K562 (cell line): ENCODE measurements around the gene GLRA1. TPM values are rescaled to one million over a fixed set of nuclear protein-coding genes. Genes with fewer than 3 reads are reported as not detected.

ENCODE experiments used
- ATAC-seq: fragments of 200-7000 bp; cut with Tn5 transposase; 3 replicates; pipeline ENCODE4 v1.9.1; 2020; ENCODE audit warnings: moderate library complexity
- BruUV-seq: library from RNA; stranded (reverse); fragments of 400-500 nt; replicated peaks from 2 replicates; lab custom pipeline; 2021; lab: Mats Ljungman, UMichigan
- CTCF ChIA-PET: fragments of 300-600 bp; formaldehyde crosslinking; extraction: SDS; loops from one replicate; lab custom pipeline; 2021; ENCODE audit warnings: low intra/inter-chr PET ratio; lab: Yijun Ruan, JAX
- POLR2A ChIA-PET: fragments of 300-600, 350-650 bp; sonication (Branson Sonifier 250); formaldehyde crosslinking; extraction: SDS; loops from one replicate; lab custom pipeline; 2021; ENCODE audit warnings: antibody characterized with exemption, inconsistent platforms; lab: Yijun Ruan, JAX
- DNase-seq, 4 experiments: peaks; one replicate each; pipeline versions ENCODE4 v3.0.0 to v3.0.0-alpha.2; 2011 to 2018; ENCODE audit warnings: low spot score in 3 of 4, mixed read lengths in 3 of 4; ENCODE audit errors: extremely low read depth in 1 of 4
- FAIRE-seq: peaks from 2 replicates; lab custom pipeline; 2011; peaks lifted over from hg19 to GRCh38; lab: Jason Lieb, UNC
- H2AFZ ChIP-seq: 2 replicates; pipeline ENCODE4 v1.6.0; 2011; ENCODE audit warnings: low read depth, low read length, control low read depth, inconsistent platforms
- H3K27ac ChIP-seq: fragments of 200-600 bp; 3 replicates; pipeline ENCODE4 v1.8.0; 2011; ENCODE audit warnings: low read depth, mild to moderate bottlenecking, control low read depth, inconsistent platforms, low read length, moderate library complexity, mixed read lengths; ENCODE audit errors: extremely low read depth
- H3K27me3 ChIP-seq, 2 experiments: fragments of 300-600 bp in 1 of 2; 2 replicates in 1 of 2; 3 replicates in 1 of 2; pipeline versions ENCODE4 v1.6.0 to v1.8.0; 2011; ENCODE audit warnings: inconsistent platforms in 2 of 2, low read length in 2 of 2, mild to moderate bottlenecking in 1 of 2, mixed read lengths in 1 of 2, moderate library complexity in 1 of 2; ENCODE audit not compliant: control insufficient read depth in 2 of 2, insufficient read depth in 2 of 2
- H3K36me3 ChIP-seq: fragments of 300-600 bp; 3 replicates; pipeline ENCODE4 v1.8.0; 2011; ENCODE audit warnings: mild to moderate bottlenecking, low read length, inconsistent platforms; ENCODE audit not compliant: control insufficient read depth, insufficient read depth
- H3K4me1 ChIP-seq, 2 experiments: fragments of 200-600 bp in 1 of 2; replicated peaks in 1 of 2; 2 replicates in 1 of 2; 3 replicates in 1 of 2; pipeline versions ENCODE4 v1.5.1 to v1.8.0; 2011; ENCODE audit warnings: inconsistent platforms in 2 of 2, low read length in 2 of 2, mild to moderate bottlenecking in 1 of 2, mixed read lengths in 1 of 2, moderate library complexity in 1 of 2; ENCODE audit not compliant: control insufficient read depth in 2 of 2, insufficient read depth in 2 of 2
- H3K4me2 ChIP-seq: 2 replicates; pipeline ENCODE4 v1.6.1; 2011; ENCODE audit warnings: low read length, control low read depth, inconsistent platforms, mixed read lengths; ENCODE audit not compliant: insufficient read depth
- H3K4me3 ChIP-seq: fragments of 200-600 bp; sonication (generic), shearing (Covaris generic); 2 replicates; pipeline ENCODE4 v1.5.1; 2016; ENCODE audit warnings: control low read depth, inconsistent platforms
- H3K79me2 ChIP-seq: fragments of 200-600 bp; 3 replicates; pipeline ENCODE4 v1.8.0; 2011; ENCODE audit warnings: low read length, inconsistent platforms; ENCODE audit not compliant: control insufficient read depth, insufficient read depth
- H3K9ac ChIP-seq, 2 experiments: 2 replicates each; pipeline versions ENCODE4 v1.6.0 to v1.6.1; 2011; ENCODE audit warnings: low read depth in 2 of 2, low read length in 2 of 2, control low read depth in 1 of 2, inconsistent platforms in 1 of 2, mild to moderate bottlenecking in 1 of 2, mixed read lengths in 1 of 2; ENCODE audit not compliant: insufficient read depth in 1 of 2
- H3K9me1 ChIP-seq: one replicate; pipeline ENCODE4 v1.6.0; 2011; ENCODE audit warnings: inconsistent platforms, mild to moderate bottlenecking, low read length, moderate library complexity; ENCODE audit not compliant: control insufficient read depth, insufficient read depth
- H3K9me3 ChIP-seq: replicated peaks from 2 replicates; pipeline ENCODE4 v1.5.1; 2011; ENCODE audit warnings: low read depth, low read length, inconsistent platforms; ENCODE audit not compliant: control insufficient read depth, insufficient read depth
- H4K20me1 ChIP-seq: replicated peaks from 2 replicates; pipeline ENCODE4 v1.6.1; 2011; ENCODE audit warnings: low read length, inconsistent platforms, mixed read lengths; ENCODE audit not compliant: control insufficient read depth, insufficient read depth
- BCL6 ChIP-seq: fragments of 250-450 bp; sonication (Bioruptor Pico); IDR thresholded peaks from 2 replicates; pipeline ENCODE4 v1.4.0; 2020
- CHD1 ChIP-seq: fragments of 200-600 bp; sonication (generic); IDR thresholded peaks from one replicate; pipeline ENCODE4 v1.6.1; 2012; ENCODE audit warnings: mild to moderate bottlenecking, moderate library complexity, low read length, inconsistent platforms
- DMBX1 ChIP-seq: fragments of 250-450 bp; sonication (Bioruptor Pico); IDR thresholded peaks from 2 replicates; pipeline ENCODE4 v1.8.0; 2022; ENCODE audit warnings: inconsistent platforms, mild to moderate bottlenecking, moderate library complexity, borderline replicate concordance
- FOXK2 ChIP-seq, 2 experiments: fragments of 450-650 bp; IDR thresholded peaks in 1 of 2; conservative IDR thresholded peaks in 1 of 2; 2 replicates each; pipeline ENCODE4 v1.6.1; 2016; ENCODE audit warnings: low read depth in 2 of 2, mild to moderate bottlenecking in 1 of 2
- HIVEP1 ChIP-seq: fragments of 250-450 bp; sonication (Bioruptor Pico); IDR thresholded peaks from 2 replicates; pipeline ENCODE4 v1.4.0; 2020; ENCODE audit warnings: mild to moderate bottlenecking
- MAFF ChIP-seq: IDR thresholded peaks from 2 replicates; pipeline ENCODE4 v1.6.1; 2012; ENCODE audit warnings: low read length, improper control_type of control experiment
- TBL1XR1 ChIP-seq, 2 experiments: IDR thresholded peaks; 2 replicates each; pipeline ENCODE4 v1.6.1; 2012; ENCODE audit warnings: improper control_type of control experiment in 2 of 2, low read length in 2 of 2, mild to moderate bottlenecking in 1 of 2
- TCF3 ChIP-seq: sonication (generic); formaldehyde crosslinking; IDR thresholded peaks from 2 replicates; pipeline ENCODE4 v1.4.0; 2020; ENCODE audit warnings: mild to moderate bottlenecking, missing genetic modification reagents
- XRCC5 ChIP-seq: fragments of 200-400 bp; formaldehyde crosslinking; IDR thresholded peaks from 2 replicates; pipeline ENCODE4 v1.6.1; 2017; ENCODE audit warnings: low read depth, mild to moderate bottlenecking, low read length
- ZNF143 ChIP-seq: sonication (generic); formaldehyde crosslinking; IDR thresholded peaks from 2 replicates; pipeline ENCODE4 v1.9.0; 2022; ENCODE audit warnings: mild to moderate bottlenecking, missing genetic modification reagents
- WGBS: fragments of 100-300 bp; shearing (Covaris generic); methylation state at CpG from one replicate; pipeline ENCODE4 v1.1.6; 2016; ENCODE audit warnings: low coverage, mixed read lengths; ENCODE audit not compliant: insufficient coverage; ENCODE audit errors: missing lambda C conversion rate; 5-methylcytosine and 5-hydroxymethylcytosine counted together
- in situ Hi-C: fragments of 300-500 bp; cut with MboI; formaldehyde crosslinking; loops from 4 replicates; pipeline ENCODE4 v1.15.0; 2018; ENCODE audit warnings: inconsistent platforms, mixed read lengths
- intact Hi-C: fragments of 100-400 bp; cut with micrococcal nuclease; formaldehyde crosslinking; loops from 2 replicates; pipeline ENCODE4 v1.14.2; 2022
- polyA plus RNA-seq, 8 experiments: library from polyadenylated mRNA; depleted of rRNA in 4 of 8; stranded (reverse) in 5 of 8; unstranded in 3 of 8; fragments of >200 nt; fragmentation: Nextera tagmentation in 2 of 8; fragmentation: Illumina TruSeq in 1 of 8; extraction: Ambion mirVana in 2 of 8; extraction: Trizol in 1 of 8; gene quantifications; 2 replicates each; pipeline versions ENCODE4 v1.2.1 to v1.2.3, GENCODE V29; 2011 to 2014; ENCODE audit warnings: inconsistent platforms in 1 of 8, missing spikeins in 1 of 8
- total RNA-seq, 7 experiments: library from RNA; depleted of rRNA in 6 of 7; stranded (reverse); fragments of >200 nt in 6 of 7; fragmentation: Illumina TruSeq in 2 of 7; extraction: Trizol in 2 of 7; gene quantifications; 2 replicates each; pipeline versions ENCODE4 v1.2.1 to v1.2.3, GENCODE V29; 2011 to 2021; ENCODE audit warnings: low replicate concordance in 1 of 7
- TF ChIP-seq, protein P1 (sequence below): fragments of 250-450 bp; sonication (Bioruptor Pico); IDR thresholded peaks from 2 replicates; pipeline ENCODE4 v1.8.0; 2022; ENCODE audit warnings: moderate library complexity, mild to moderate bottlenecking, inconsistent platforms
- TF ChIP-seq, protein P2 (sequence below): fragments of 250-450 bp; sonication (Bioruptor Pico); IDR thresholded peaks from 2 replicates; pipeline ENCODE4 v1.4.0; 2020
- TF ChIP-seq, protein P3 (sequence below): fragments of 250-450 bp; sonication (Bioruptor Pico); IDR thresholded peaks from 2 replicates; pipeline ENCODE4 v1.9.0; 2021; ENCODE audit warnings: mild to moderate bottlenecking, inconsistent platforms

GLRA1 gene
- total and polyA plus RNA-seq, 9 of the 15 experiments (the other 6 are each of a cell fraction or from before 2014, with no cell fraction given), result not detected

DNA sequence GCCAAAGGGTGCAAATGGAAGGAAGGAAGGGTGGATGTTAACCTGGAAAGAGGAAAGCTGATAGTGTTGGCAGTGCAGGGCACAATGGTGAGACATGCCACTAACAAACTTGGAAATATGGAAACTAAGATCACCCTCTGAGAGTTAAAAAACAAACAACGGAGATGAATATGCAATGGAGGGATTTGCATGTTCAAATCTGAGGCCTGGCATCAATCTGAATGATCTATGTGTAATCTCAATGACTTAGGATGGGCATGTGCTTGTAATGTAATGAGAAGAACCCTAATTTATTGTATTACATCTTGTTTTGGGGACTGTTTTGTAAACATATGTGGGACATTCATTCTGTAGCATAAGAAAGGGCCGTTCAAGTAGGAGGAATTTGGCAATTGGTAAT lies 54.4 kb downstream of the GLRA1 start:
- Histone ChIP-seq H3K9me1 (no peaks in the 10 kb centered on the region), H3K27me3 (no peaks in the 10 kb centered on the region; a peak in 1 of 5 replicates), H3K4me1 (no peaks in the 10 kb centered on the region), H4K20me1 (no peaks in the 10 kb centered on the region), H3K4me3 (no peak overlapping the region), H3K79me2 (no peaks in the 10 kb centered on the region), H3K27ac (no peak overlapping the region), H3K9me3 (no peaks in the 10 kb centered on the region), H2AFZ (no peak overlapping the region), H3K36me3 (no peaks in the 10 kb centered on the region), H3K9ac (no peak overlapping the region), H3K4me2 (no peak overlapping the region)
- TF ChIP-seq XRCC5, result no peak
- intact Hi-C loops (no loop called here), in situ Hi-C loops (no loop called here)
- BruUV-seq, result no TSS peak
- POLR2A ChIA-PET, result no interaction called here
- WGBS, result 3% methylated on average over 2 of the region's 2 CpGs
- DNase-seq (no peak), FAIRE-seq (no peak), ATAC-seq (no peak)
- CTCF ChIA-PET, result no interaction called here

DNA sequence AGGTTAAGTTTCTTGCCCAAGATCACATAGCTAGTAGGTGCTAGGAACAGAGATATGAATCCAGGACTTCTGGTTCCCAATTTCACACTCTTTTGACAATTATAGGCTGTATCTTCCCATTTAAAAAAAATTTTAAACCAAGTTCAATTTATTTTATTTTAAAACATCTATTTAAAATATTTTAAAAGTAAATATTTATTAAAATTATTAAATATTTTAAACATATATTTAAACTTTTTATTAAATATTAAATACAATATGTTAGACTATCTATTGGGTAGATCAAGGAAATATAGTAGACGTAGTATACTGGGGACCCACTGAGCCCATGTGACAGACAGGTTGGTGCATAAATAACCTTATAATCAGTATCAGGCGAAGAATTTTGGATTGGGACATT lies 54.8 kb downstream of the GLRA1 start:
- Histone ChIP-seq H3K4me1 (no peaks in the 10 kb centered on the region), H2AFZ (no peak overlapping the region), H3K9ac (no peak overlapping the region), H3K27ac (no peak overlapping the region), H3K4me2 (no peak overlapping the region), H3K36me3 (no peaks in the 10 kb centered on the region), H4K20me1 (no peaks in the 10 kb centered on the region), H3K9me3 (no peaks in the 10 kb centered on the region), H3K79me2 (no peaks in the 10 kb centered on the region), H3K4me3 (no peak overlapping the region), H3K27me3 (no peaks in the 10 kb centered on the region; a peak in 1 of 5 replicates), H3K9me1 (no peaks in the 10 kb centered on the region)
- POLR2A ChIA-PET, result no interaction called here
- FAIRE-seq (no peak), DNase-seq (no peak), ATAC-seq (no peak)
- intact Hi-C loops, result no loop called here
- WGBS, result 0% methylated on average over 2 of the region's 2 CpGs
- BruUV-seq, result no TSS peak
- in situ Hi-C loops, result no loop called here
- CTCF ChIA-PET, result no interaction called here
- TF ChIP-seq HIVEP1 (CRISPR knock-in tag) (no peak), ZNF143 (CRISPR knock-in tag) (no peak), DMBX1 (CRISPR knock-in tag) (no peak), BCL6 (CRISPR knock-in tag) (no peak), FOXK2 (conservative IDR thresholded peaks at IDR 0.05 in 1 of 2, IDR thresholded peaks at IDR 0.05 in 1 of 2; ENCODE audit: low read depth in 2 of 2) (no peak), TCF3 (CRISPR knock-in tag) (no peak), CHD1 (no peak), TBL1XR1 (IDR thresholded peaks at IDR 0.05; ENCODE audit: low read length in 2 of 2) (no peak), MAFF (no peak)
- TF ChIP-seq, protein P1, sequence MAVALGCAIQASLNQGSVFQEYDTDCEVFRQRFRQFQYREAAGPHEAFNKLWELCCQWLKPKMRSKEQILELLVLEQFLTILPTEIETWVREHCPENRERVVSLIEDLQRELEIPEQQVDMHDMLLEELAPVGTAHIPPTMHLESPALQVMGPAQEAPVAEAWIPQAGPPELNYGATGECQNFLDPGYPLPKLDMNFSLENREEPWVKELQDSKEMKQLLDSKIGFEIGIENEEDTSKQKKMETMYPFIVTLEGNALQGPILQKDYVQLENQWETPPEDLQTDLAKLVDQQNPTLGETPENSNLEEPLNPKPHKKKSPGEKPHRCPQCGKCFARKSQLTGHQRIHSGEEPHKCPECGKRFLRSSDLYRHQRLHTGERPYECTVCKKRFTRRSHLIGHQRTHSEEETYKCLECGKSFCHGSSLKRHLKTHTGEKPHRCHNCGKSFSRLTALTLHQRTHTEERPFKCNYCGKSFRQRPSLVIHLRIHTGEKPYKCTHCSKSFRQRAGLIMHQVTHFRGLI (CRISPR knock-in tag), result no peak
- TF ChIP-seq, protein P2, sequence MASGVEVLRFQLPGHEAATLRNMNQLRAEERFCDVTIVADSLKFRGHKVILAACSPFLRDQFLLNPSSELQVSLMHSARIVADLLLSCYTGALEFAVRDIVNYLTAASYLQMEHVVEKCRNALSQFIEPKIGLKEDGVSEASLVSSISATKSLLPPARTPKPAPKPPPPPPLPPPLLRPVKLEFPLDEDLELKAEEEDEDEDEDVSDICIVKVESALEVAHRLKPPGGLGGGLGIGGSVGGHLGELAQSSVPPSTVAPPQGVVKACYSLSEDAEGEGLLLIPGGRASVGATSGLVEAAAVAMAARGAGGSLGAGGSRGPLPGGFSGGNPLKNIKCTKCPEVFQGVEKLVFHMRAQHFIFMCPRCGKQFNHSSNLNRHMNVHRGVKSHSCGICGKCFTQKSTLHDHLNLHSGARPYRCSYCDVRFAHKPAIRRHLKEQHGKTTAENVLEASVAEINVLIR (CRISPR knock-in tag), result no peak
- TF ChIP-seq, protein P3, sequence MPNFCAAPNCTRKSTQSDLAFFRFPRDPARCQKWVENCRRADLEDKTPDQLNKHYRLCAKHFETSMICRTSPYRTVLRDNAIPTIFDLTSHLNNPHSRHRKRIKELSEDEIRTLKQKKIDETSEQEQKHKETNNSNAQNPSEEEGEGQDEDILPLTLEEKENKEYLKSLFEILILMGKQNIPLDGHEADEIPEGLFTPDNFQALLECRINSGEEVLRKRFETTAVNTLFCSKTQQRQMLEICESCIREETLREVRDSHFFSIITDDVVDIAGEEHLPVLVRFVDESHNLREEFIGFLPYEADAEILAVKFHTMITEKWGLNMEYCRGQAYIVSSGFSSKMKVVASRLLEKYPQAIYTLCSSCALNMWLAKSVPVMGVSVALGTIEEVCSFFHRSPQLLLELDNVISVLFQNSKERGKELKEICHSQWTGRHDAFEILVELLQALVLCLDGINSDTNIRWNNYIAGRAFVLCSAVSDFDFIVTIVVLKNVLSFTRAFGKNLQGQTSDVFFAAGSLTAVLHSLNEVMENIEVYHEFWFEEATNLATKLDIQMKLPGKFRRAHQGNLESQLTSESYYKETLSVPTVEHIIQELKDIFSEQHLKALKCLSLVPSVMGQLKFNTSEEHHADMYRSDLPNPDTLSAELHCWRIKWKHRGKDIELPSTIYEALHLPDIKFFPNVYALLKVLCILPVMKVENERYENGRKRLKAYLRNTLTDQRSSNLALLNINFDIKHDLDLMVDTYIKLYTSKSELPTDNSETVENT, result no peak
